ENCODE data around the gene TOP2B.

The TOP2B gene

GRCh38 chr3:25692341-25692740 is 27.6 kb upstream of the TOP2B start:
- Histone ChIP-seq H3K4me1 (ENCODE audit: control insufficient read depth, insufficient read depth, low read length) (no peaks in the 10 kb centered on the region), H3K9me3 (ENCODE audit: control insufficient read depth, insufficient read depth, low read depth, low read length) (no peaks in the 10 kb centered on the region), H3K9ac (ENCODE audit: low read length) (no peak overlapping the region), H3K36me3 (ENCODE audit: control insufficient read depth, insufficient read depth, low read length) (no peaks in the 10 kb centered on the region), H3K27me3 (ENCODE audit: control insufficient read depth, insufficient read depth, low read length) (no peaks in the 10 kb centered on the region), H3K4me3 (ENCODE audit: low read depth, low read length) (no peak overlapping the region), H3K27ac (ENCODE audit: low read depth, low read length) (no peak overlapping the region)

GRCh38 chr3:25690768-25691533 is 26.2 kb upstream of the TOP2B start:
- Histone ChIP-seq H3K36me3 (ENCODE audit: control insufficient read depth, insufficient read depth, low read length) (no peaks in the 10 kb centered on the region), H3K4me3 (ENCODE audit: low read depth, low read length) (no peak overlapping the region), H3K9ac (ENCODE audit: low read length) (no peak overlapping the region), H3K4me1 (ENCODE audit: control insufficient read depth, insufficient read depth, low read length) (no peaks in the 10 kb centered on the region), H3K27ac (ENCODE audit: low read depth, low read length) (no peak overlapping the region), H3K27me3 (ENCODE audit: control insufficient read depth, insufficient read depth, low read length) (no peaks in the 10 kb centered on the region), H3K9me3 (ENCODE audit: control insufficient read depth, insufficient read depth, low read depth, low read length) (no peaks in the 10 kb centered on the region)

- Histone ChIP-seq H3K27me3 (ENCODE audit: control insufficient read depth, insufficient read depth, low read length) (no peaks in the 10 kb centered on the region), H3K9me3 (ENCODE audit: control insufficient read depth, insufficient read depth, low read depth, low read length) (no peaks in the 10 kb centered on the region), H3K36me3 (ENCODE audit: control insufficient read depth, insufficient read depth, low read length) (no peaks in the 10 kb centered on the region), H3K4me1 (ENCODE audit: control insufficient read depth, insufficient read depth, low read length) (no peaks in the 10 kb centered on the region), H3K4me3 (ENCODE audit: low read depth, low read length) (no peak overlapping the region), H3K27ac (ENCODE audit: low read depth, low read length) (no peak overlapping the region), H3K9ac (ENCODE audit: low read length) (no peak overlapping the region)
Measured at GRCh38 chr3:25689226-25689625, 24.5 kb upstream of the TOP2B start.

- Histone ChIP-seq H3K27me3 (ENCODE audit: control insufficient read depth, insufficient read depth, low read length) (no peaks in the 10 kb centered on the region), H3K9me3 (ENCODE audit: control insufficient read depth, insufficient read depth, low read depth, low read length) (no peaks in the 10 kb centered on the region), H3K4me1 (ENCODE audit: control insufficient read depth, insufficient read depth, low read length) (no peaks in the 10 kb centered on the region), H3K36me3 (ENCODE audit: control insufficient read depth, insufficient read depth, low read length) (no peaks in the 10 kb centered on the region), H3K9ac (ENCODE audit: low read length) (no peak overlapping the region), H3K4me3 (ENCODE audit: low read depth, low read length) (no peak overlapping the region), H3K27ac (ENCODE audit: low read depth, low read length) (no peak overlapping the region)
Measured at GRCh38 chr3:25687742-25688141, 23.0 kb upstream of the TOP2B start.

GRCh38 chr3:25686766-25687165 is 22.1 kb upstream of the TOP2B start:
- no peak overlapping the region for H3K9ac ChIP-seq (ENCODE audit: low read length)
- H3K36me3 ChIP-seq (ENCODE audit: control insufficient read depth, insufficient read depth, low read length), result no peaks in the 10 kb centered on the region
- H3K9me3 ChIP-seq (ENCODE audit: control insufficient read depth, insufficient read depth, low read depth, low read length), result no peaks in the 10 kb centered on the region
- H3K27ac ChIP-seq (ENCODE audit: low read depth, low read length), result no peak overlapping the region
- no peaks in the 10 kb centered on the region for H3K4me1 ChIP-seq (ENCODE audit: control insufficient read depth, insufficient read depth, low read length)
- no peaks in the 10 kb centered on the region for H3K27me3 ChIP-seq (ENCODE audit: control insufficient read depth, insufficient read depth, low read length)
- H3K4me3 ChIP-seq (ENCODE audit: low read depth, low read length), result no peak overlapping the region

- Histone ChIP-seq H3K4me1 (ENCODE audit: control insufficient read depth, insufficient read depth, low read length) (no peaks in the 10 kb centered on the region), H3K36me3 (ENCODE audit: control insufficient read depth, insufficient read depth, low read length) (no peaks in the 10 kb centered on the region), H3K9me3 (ENCODE audit: control insufficient read depth, insufficient read depth, low read depth, low read length) (no peaks in the 10 kb centered on the region), H3K27ac (ENCODE audit: low read depth, low read length) (no peak overlapping the region), H3K4me3 (ENCODE audit: low read depth, low read length) (no peak overlapping the region), H3K9ac (ENCODE audit: low read length) (no peak overlapping the region), H3K27me3 (ENCODE audit: control insufficient read depth, insufficient read depth, low read length) (no peaks in the 10 kb centered on the region)
Measured at GRCh38 chr3:25683882-25684281, 19.2 kb upstream of the TOP2B start.

- H3K27ac ChIP-seq (ENCODE audit: low read depth, low read length), result no peak overlapping the region
- no peaks in the 10 kb centered on the region for H3K4me1 ChIP-seq (ENCODE audit: control insufficient read depth, insufficient read depth, low read length)
- no peaks in the 10 kb centered on the region for H3K27me3 ChIP-seq (ENCODE audit: control insufficient read depth, insufficient read depth, low read length)
- H3K9me3 ChIP-seq (ENCODE audit: control insufficient read depth, insufficient read depth, low read depth, low read length), result no peaks in the 10 kb centered on the region
- no peak overlapping the region for H3K4me3 ChIP-seq (ENCODE audit: low read depth, low read length)
- no peak overlapping the region for H3K9ac ChIP-seq (ENCODE audit: low read length)
- H3K36me3 ChIP-seq (ENCODE audit: control insufficient read depth, insufficient read depth, low read length), result no peaks in the 10 kb centered on the region
Measured at GRCh38 chr3:25683410-25683809, 18.7 kb upstream of the TOP2B start.

- no peak overlapping the region for H3K27ac ChIP-seq (ENCODE audit: low read depth, low read length)
- H3K9ac ChIP-seq (ENCODE audit: low read length), result no peak overlapping the region
- no peaks in the 10 kb centered on the region for H3K9me3 ChIP-seq (ENCODE audit: control insufficient read depth, insufficient read depth, low read depth, low read length)
- H3K36me3 ChIP-seq (ENCODE audit: control insufficient read depth, insufficient read depth, low read length), result no peaks in the 10 kb centered on the region
- H3K4me1 ChIP-seq (ENCODE audit: control insufficient read depth, insufficient read depth, low read length), result no peaks in the 10 kb centered on the region
- no peaks in the 10 kb centered on the region for H3K27me3 ChIP-seq (ENCODE audit: control insufficient read depth, insufficient read depth, low read length)
- H3K4me3 ChIP-seq (ENCODE audit: low read depth, low read length), result no peak overlapping the region
Measured at GRCh38 chr3:25679642-25680302, 15.1 kb upstream of the TOP2B start.

GRCh38 chr3:25679166-25679565 is 14.5 kb upstream of the TOP2B start:
- Histone ChIP-seq H3K4me3 (ENCODE audit: low read depth, low read length) (no peak overlapping the region), H3K27ac (ENCODE audit: low read depth, low read length) (no peak overlapping the region), H3K27me3 (ENCODE audit: control insufficient read depth, insufficient read depth, low read length) (no peaks in the 10 kb centered on the region)

GRCh38 chr3:25678581-25678980 is 13.9 kb upstream of the TOP2B start:
- Histone ChIP-seq H3K9me3 (ENCODE audit: control insufficient read depth, insufficient read depth, low read depth, low read length) (no peaks in the 10 kb centered on the region; the same call in 1 of the 2 replicates), H3K27ac (ENCODE audit: low read depth, low read length) (no peak overlapping the region), H3K36me3 (ENCODE audit: control insufficient read depth, insufficient read depth, low read length) (no peaks in the 10 kb centered on the region), H3K4me1 (ENCODE audit: control insufficient read depth, insufficient read depth, low read length) (no peaks in the 10 kb centered on the region), H3K4me3 (ENCODE audit: low read depth, low read length) (no peak overlapping the region), H3K27me3 (ENCODE audit: control insufficient read depth, insufficient read depth, low read length) (no peaks in the 10 kb centered on the region), H3K9ac (ENCODE audit: low read length) (no peak overlapping the region)

More at GRCh38 chr3:25679166-25679565, 14.5 kb upstream of the TOP2B start:
- no peaks in the 10 kb centered on the region for H3K36me3 ChIP-seq (ENCODE audit: control insufficient read depth, insufficient read depth, low read length)
- no peaks in the 10 kb centered on the region for H3K4me1 ChIP-seq (ENCODE audit: control insufficient read depth, insufficient read depth, low read length)
- H3K9me3 ChIP-seq (ENCODE audit: control insufficient read depth, insufficient read depth, low read depth, low read length), result no peaks in the 10 kb centered on the region
- H3K9ac ChIP-seq (ENCODE audit: low read length), result no peak overlapping the region

GRCh38 chr3:25677121-25677520 is 12.4 kb upstream of the TOP2B start:
- Histone ChIP-seq H3K9ac (ENCODE audit: low read length) (no peak overlapping the region), H3K4me1 (ENCODE audit: control insufficient read depth, insufficient read depth, low read length) (no peaks in the 10 kb centered on the region), H3K27ac (ENCODE audit: low read depth, low read length) (no peak overlapping the region), H3K4me3 (ENCODE audit: low read depth, low read length) (no peak overlapping the region), H3K36me3 (ENCODE audit: control insufficient read depth, insufficient read depth, low read length) (no peaks in the 10 kb centered on the region), H3K9me3 (ENCODE audit: control insufficient read depth, insufficient read depth, low read depth, low read length) (no peaks in the 10 kb centered on the region; the same call in 1 of the 2 replicates), H3K27me3 (ENCODE audit: control insufficient read depth, insufficient read depth, low read length) (no peaks in the 10 kb centered on the region)
